Fibroblast of skin of abdomen (primary cell): ENCODE data around the gene AVEN. TPM values are rescaled to one million over a fixed set of nuclear protein-coding genes. Genes with fewer than 3 reads are reported as not detected.
"Not testable (repeated sequence)": the region's sequence is repeated elsewhere in the genome, so short reads cannot be mapped to it uniquely, and the experiment has no call there.

Source experiments
- DNase-seq: peaks from one replicate; pipeline ENCODE4 v3.0.0-alpha.2; 2013
- polyA plus RNA-seq, 2 experiments: library from polyadenylated mRNA; unstranded; fragments of 120-200 nt; gene quantifications; one replicate each; pipeline ENCODE4 v1.2.1, GENCODE V29; 2013; ENCODE audit not compliant: insufficient read length in 2 of 2

AVEN gene
- 47.5 TPM for polyA plus RNA-seq (2013, experiment 1 of 2; ENCODE audit: insufficient read length)
- 45.6 TPM for polyA plus RNA-seq (2013, experiment 2 of 2; ENCODE audit: insufficient read length)

- peak; percentile 63 for DNase-seq
Measured at GRCh38 chr15:34038871-34039789, at the start of gene AVEN. AVEN (minus strand) TSS chr15:34039204; CDS start chr15:34039046, 158 bp downstream.

GRCh38 chr15:34085746-34086145 lies 46.7 kb upstream of the AVEN start:
- DNase-seq = peak; percentile 8

GRCh38 chr15:34084086-34084485 lies 45.1 kb upstream of the AVEN start:
- no peak for DNase-seq

GRCh38 chr15:34079904-34080303 lies 40.9 kb upstream of the AVEN start:
- DNase-seq = no peak

GRCh38 chr15:34078900-34079299 lies 39.9 kb upstream of the AVEN start:
- no peak for DNase-seq

- no peak for DNase-seq
Measured at GRCh38 chr15:34076785-34077184, 37.8 kb upstream of the AVEN start.

- DNase-seq = no peak
Measured at GRCh38 chr15:34070003-34070402, 31.0 kb upstream of the AVEN start.

- no peak for DNase-seq
Measured at GRCh38 chr15:34065941-34066340, 26.9 kb upstream of the AVEN start.

- DNase-seq = no peak
Measured at GRCh38 chr15:34065261-34065660, 26.3 kb upstream of the AVEN start.

- DNase-seq = no peak
Measured at GRCh38 chr15:34064438-34064837, 25.4 kb upstream of the AVEN start.

GRCh38 chr15:34059946-34060345 lies 20.9 kb upstream of the AVEN start:
- DNase-seq = no peak

- no peak for DNase-seq
Measured at GRCh38 chr15:34059476-34059875, 20.5 kb upstream of the AVEN start.

- DNase-seq = peak; percentile 44
Measured at GRCh38 chr15:34056911-34057310, 17.9 kb upstream of the AVEN start.

- peak; percentile 92 for DNase-seq
Measured at GRCh38 chr15:34055868-34056595, 17.0 kb upstream of the AVEN start.

GRCh38 chr15:34054081-34054707 lies 15.2 kb upstream of the AVEN start:
- DNase-seq = no peak

- not testable (repeated sequence) for DNase-seq
Measured at GRCh38 chr15:34050385-34050784, 11.4 kb upstream of the AVEN start.

- DNase-seq = peak; percentile 82
Measured at GRCh38 chr15:34049112-34049511, 10.1 kb upstream of the AVEN start.

- peak; percentile 44 for DNase-seq
Measured at GRCh38 chr15:34047893-34048775, 9.1 kb upstream of the AVEN start.

GRCh38 chr15:34046471-34047145 lies 7.6 kb upstream of the AVEN start:
- no peak for DNase-seq

GRCh38 chr15:34043813-34044212 lies 4.8 kb upstream of the AVEN start:
- DNase-seq = no peak

- DNase-seq = no peak
Measured at GRCh38 chr15:34043391-34043790, 4.4 kb upstream of the AVEN start.

GRCh38 chr15:34039790-34040113 lies 748 bp upstream of the AVEN start:
- DNase-seq = no peak
